OCI-LY1 (cell line): Measurements from ENCODE around the gene PUSL1.

Source experiments
- H2AFZ ChIP-seq: fragments of 200-600 bp; sonication (generic), shearing (Covaris generic); 2 replicates; pipeline ENCODE4 v1.6.0; 2014; ENCODE audit warnings: antibody characterized with exemption, mild to moderate bottlenecking, low read length
- H3F3A ChIP-seq: fragments of 200-600 bp; sonication (generic), shearing (Covaris generic); 2 replicates; pipeline ENCODE4 v1.6.0; 2014; ENCODE audit warnings: mild to moderate bottlenecking, antibody characterized with exemption, low read length, moderate library complexity; ENCODE audit not compliant: insufficient read depth
- H3K27ac ChIP-seq: fragments of 200-600 bp; sonication (generic); 2 replicates; pipeline ENCODE4 v1.5.1; 2014; ENCODE audit warnings: low read length, mixed run types, mild to moderate bottlenecking, low read depth; ENCODE audit not compliant: poor library complexity, severe bottlenecking
- H3K27me3 ChIP-seq: fragments of 200-600 bp; sonication (generic); 2 replicates; pipeline ENCODE4 v1.6.0; 2014; ENCODE audit warnings: antibody characterized with exemption, mild to moderate bottlenecking, low read length, moderate library complexity; ENCODE audit not compliant: insufficient read depth
- H3K36me3 ChIP-seq: fragments of 200-600 bp; sonication (generic); 2 replicates; pipeline ENCODE4 v1.6.1; 2014; ENCODE audit warnings: mild to moderate bottlenecking, antibody characterized with exemption, low read length, moderate library complexity, mixed read lengths; ENCODE audit not compliant: insufficient read depth
- H3K4me1 ChIP-seq: fragments of 200-600 bp; sonication (generic); 2 replicates; pipeline ENCODE4 v1.5.1; 2014; ENCODE audit warnings: mild to moderate bottlenecking, low read length, moderate library complexity; ENCODE audit not compliant: insufficient read depth, severe bottlenecking
- H3K4me2 ChIP-seq: fragments of 200-600 bp; sonication (generic), shearing (Covaris generic); 2 replicates; pipeline ENCODE4 v1.6.1; 2014; ENCODE audit warnings: low read length
- H3K4me3 ChIP-seq: fragments of 200-600 bp; sonication (generic); 2 replicates; pipeline ENCODE4 v1.5.1; 2014; ENCODE audit warnings: low read length, low read depth, mild to moderate bottlenecking, mixed read lengths; ENCODE audit not compliant: poor library complexity, severe bottlenecking
- H3K79me2 ChIP-seq: fragments of 200-600 bp; shearing (Covaris generic); 2 replicates; pipeline ENCODE4 v1.6.1; 2016; ENCODE audit warnings: mixed run types, low read length, mixed read lengths; ENCODE audit not compliant: insufficient read depth
- H3K9ac ChIP-seq: fragments of 200-600 bp; sonication (generic), shearing (Covaris generic); 2 replicates; pipeline ENCODE4 v1.6.1; 2014; ENCODE audit warnings: mild to moderate bottlenecking, low read length, mixed read lengths
- H3K9me2 ChIP-seq: fragments of 200-600 bp; sonication (generic), shearing (Covaris generic); 2 replicates; pipeline ENCODE4 v1.6.1; 2014; ENCODE audit warnings: low read depth, mild to moderate bottlenecking, low read length, mixed read lengths
- H3K9me3 ChIP-seq: fragments of 200-600 bp; shearing (Covaris generic); 2 replicates; pipeline ENCODE4 v1.6.1; 2014; ENCODE audit warnings: low read length, mixed read lengths
- H4K20me1 ChIP-seq: fragments of 200-600 bp; sonication (generic), shearing (Covaris generic); 2 replicates; pipeline ENCODE4 v1.6.0; 2016; ENCODE audit warnings: mild to moderate bottlenecking, low read length; ENCODE audit not compliant: insufficient read depth
- CTCF ChIP-seq: fragments of 200-600 bp; sonication (generic), shearing (Covaris generic); IDR thresholded peaks from 2 replicates; pipeline ENCODE4 v1.5.1; 2017; ENCODE audit warnings: mild to moderate bottlenecking, antibody characterized with exemption, low read length, moderate library complexity, mixed read lengths
- EZH2 ChIP-seq: fragments of 200-600 bp; sonication (generic), shearing (Covaris generic); IDR thresholded peaks from 2 replicates; pipeline ENCODE4 v1.8.0; 2017; ENCODE audit warnings: borderline replicate concordance, mixed run types, mild to moderate bottlenecking, antibody characterized with exemption, low read length, moderate library complexity, mixed read lengths

Gene PUSL1

GRCh38 chr1:1327291-1327690 lies 18.9 kb downstream of the PUSL1 start:
- no peaks in the 10 kb centered on the region for H3K36me3 ChIP-seq
- no peaks in the 10 kb centered on the region for H4K20me1 ChIP-seq
- H3K9me3 ChIP-seq, result no peaks in the 10 kb centered on the region
- H3K27ac ChIP-seq, result no peak overlapping the region
- H3K4me3 ChIP-seq, result no peak overlapping the region
- no peaks in the 10 kb centered on the region for H3F3A ChIP-seq
- peaks cover 10% of the 10 kb centered on the region for H3K79me2 ChIP-seq
- H3K4me2 ChIP-seq, result no peak overlapping the region
- H3K9ac ChIP-seq, result no peak overlapping the region
- H3K4me1 ChIP-seq, result peaks cover 26% of the 10 kb centered on the region
- TF ChIP-seq CTCF, result no peak
- H3K27me3 ChIP-seq, result no peaks in the 10 kb centered on the region
- no peak overlapping the region for H2AFZ ChIP-seq
- no peaks in the 10 kb centered on the region for H3K9me2 ChIP-seq

- no peaks in the 10 kb centered on the region for H3K9me3 ChIP-seq
- H3K4me1 ChIP-seq, result peaks cover 21% of the 10 kb centered on the region
- H3K36me3 ChIP-seq, result no peaks in the 10 kb centered on the region
- H3K9ac ChIP-seq, result no peak overlapping the region
- no peaks in the 10 kb centered on the region for H3K27me3 ChIP-seq
- peaks cover 4% of the 10 kb centered on the region for H3K79me2 ChIP-seq
- no peak overlapping the region for H3K4me2 ChIP-seq
- H3K27ac ChIP-seq, result no peak overlapping the region
- H4K20me1 ChIP-seq, result no peaks in the 10 kb centered on the region
- no peaks in the 10 kb centered on the region for H3K9me2 ChIP-seq
- no peak overlapping the region for H2AFZ ChIP-seq
- no peaks in the 10 kb centered on the region for H3F3A ChIP-seq
- H3K4me3 ChIP-seq, result no peak overlapping the region
- TF ChIP-seq CTCF (no peak), EZH2 (no peak)
Observed at GRCh38 chr1:1328254-1328653, 19.9 kb downstream of the PUSL1 start.

- Histone ChIP-seq H3K9ac (no peak overlapping the region), H2AFZ (no peak overlapping the region), H3F3A (no peaks in the 10 kb centered on the region), H4K20me1 (no peaks in the 10 kb centered on the region), H3K9me3 (no peaks in the 10 kb centered on the region), H3K79me2 (no peaks in the 10 kb centered on the region), H3K36me3 (no peaks in the 10 kb centered on the region), H3K4me1 (peaks cover 16% of the 10 kb centered on the region), H3K4me3 (no peak overlapping the region), H3K9me2 (no peaks in the 10 kb centered on the region), H3K4me2 (no peak overlapping the region), H3K27ac (no peak overlapping the region), H3K27me3 (no peaks in the 10 kb centered on the region)
- no peak for TF ChIP-seq EZH2
- no peak for TF ChIP-seq CTCF
Observed at GRCh38 chr1:1329304-1330210, 21.2 kb downstream of the PUSL1 start.
